Measurements from ENCODE around the gene SERTAD1. TPM values are rescaled to one million over a fixed set of nuclear protein-coding genes. Genes with fewer than 3 reads are reported as not detected.
"Not testable (repeated sequence)": the region's sequence is repeated elsewhere in the genome, so short reads cannot be mapped to it uniquely, and the experiment has no call there.

The SERTAD1 gene, protein sequence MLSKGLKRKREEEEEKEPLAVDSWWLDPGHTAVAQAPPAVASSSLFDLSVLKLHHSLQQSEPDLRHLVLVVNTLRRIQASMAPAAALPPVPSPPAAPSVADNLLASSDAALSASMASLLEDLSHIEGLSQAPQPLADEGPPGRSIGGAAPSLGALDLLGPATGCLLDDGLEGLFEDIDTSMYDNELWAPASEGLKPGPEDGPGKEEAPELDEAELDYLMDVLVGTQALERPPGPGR
- polyA plus RNA-seq (ENCODE audit: insufficient read length in 4 of 4): 10 to 100 TPM in 1 of 4 donors, 1 to 10 TPM in 3; 6.3 to 11.2 (median 8.2) TPM

- DNase-seq (ENCODE audit: low read depth in 4 of 4, low spot score in 3 of 4): peak; percentile 99
Measured at GRCh38 chr19:40425450-40426287, at the start of gene SERTAD1. TSS of gene SERTAD1 (minus strand) at chr19:40425992. CDS start at chr19:40423546, 2,446 bp downstream.

GRCh38 chr19:40474737-40475136, 48.9 kb upstream of the SERTAD1 start:
- DNase-seq (ENCODE audit: low read depth in 4 of 4, low spot score in 3 of 4): no peak

- DNase-seq (ENCODE audit: low read depth in 4 of 4, low spot score in 3 of 4): no peak
Measured at GRCh38 chr19:40472516-40472915, 46.7 kb upstream of the SERTAD1 start.

GRCh38 chr19:40471111-40471510, 45.3 kb upstream of the SERTAD1 start:
- DNase-seq (ENCODE audit: low read depth in 4 of 4, low spot score in 3 of 4): no peak

DNA sequence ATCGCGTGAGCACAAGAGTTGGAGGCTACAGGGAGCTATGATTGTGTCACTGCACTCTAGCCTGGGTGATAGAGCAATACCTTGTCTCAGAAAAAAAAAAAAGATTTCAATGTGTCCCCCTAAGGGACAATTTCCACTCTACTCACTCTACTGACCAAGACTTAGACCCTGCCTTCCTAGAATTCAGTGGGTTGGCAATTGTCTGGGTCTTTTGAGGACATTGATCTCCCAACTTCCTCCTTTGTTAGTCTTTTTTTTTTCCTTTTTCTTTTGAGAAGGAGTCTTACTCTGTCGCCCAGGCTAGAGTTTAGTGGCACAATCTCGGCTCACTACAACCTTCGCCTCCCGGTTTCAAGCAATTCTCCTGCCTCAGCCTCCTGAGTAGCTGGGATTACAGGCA, 43.2 kb upstream of the SERTAD1 start:
- DNase-seq (ENCODE audit: low read depth in 4 of 4, low spot score in 3 of 4): no peak

GRCh38 chr19:40466985-40467734, 41.4 kb upstream of the SERTAD1 start, which contains the start of gene SPTBN4:
TSS of gene SPTBN4 (plus strand) at chr19:40467001. CDS start at chr19:40472622, 5,621 bp downstream.
- no peak for DNase-seq (ENCODE audit: low read depth in 4 of 4, low spot score in 3 of 4)

GRCh38 chr19:40466219-40466984, 40.6 kb upstream of the SERTAD1 start:
- no peak for DNase-seq (ENCODE audit: low read depth in 4 of 4, low spot score in 3 of 4)

GRCh38 chr19:40465557-40466218, 39.9 kb upstream of the SERTAD1 start, which contains the start of gene BLVRB:
TSS of gene BLVRB (minus strand) at chr19:40465745. CDS start at chr19:40465688, 57 bp downstream.
- peak; percentile 97 to 99 (median 98) for DNase-seq (ENCODE audit: low read depth in 4 of 4, low spot score in 3 of 4)

- DNase-seq (ENCODE audit: low read depth in 4 of 4, low spot score in 3 of 4): no peak
Measured at GRCh38 chr19:40465025-40465556, 39.3 kb upstream of the SERTAD1 start.

DNA sequence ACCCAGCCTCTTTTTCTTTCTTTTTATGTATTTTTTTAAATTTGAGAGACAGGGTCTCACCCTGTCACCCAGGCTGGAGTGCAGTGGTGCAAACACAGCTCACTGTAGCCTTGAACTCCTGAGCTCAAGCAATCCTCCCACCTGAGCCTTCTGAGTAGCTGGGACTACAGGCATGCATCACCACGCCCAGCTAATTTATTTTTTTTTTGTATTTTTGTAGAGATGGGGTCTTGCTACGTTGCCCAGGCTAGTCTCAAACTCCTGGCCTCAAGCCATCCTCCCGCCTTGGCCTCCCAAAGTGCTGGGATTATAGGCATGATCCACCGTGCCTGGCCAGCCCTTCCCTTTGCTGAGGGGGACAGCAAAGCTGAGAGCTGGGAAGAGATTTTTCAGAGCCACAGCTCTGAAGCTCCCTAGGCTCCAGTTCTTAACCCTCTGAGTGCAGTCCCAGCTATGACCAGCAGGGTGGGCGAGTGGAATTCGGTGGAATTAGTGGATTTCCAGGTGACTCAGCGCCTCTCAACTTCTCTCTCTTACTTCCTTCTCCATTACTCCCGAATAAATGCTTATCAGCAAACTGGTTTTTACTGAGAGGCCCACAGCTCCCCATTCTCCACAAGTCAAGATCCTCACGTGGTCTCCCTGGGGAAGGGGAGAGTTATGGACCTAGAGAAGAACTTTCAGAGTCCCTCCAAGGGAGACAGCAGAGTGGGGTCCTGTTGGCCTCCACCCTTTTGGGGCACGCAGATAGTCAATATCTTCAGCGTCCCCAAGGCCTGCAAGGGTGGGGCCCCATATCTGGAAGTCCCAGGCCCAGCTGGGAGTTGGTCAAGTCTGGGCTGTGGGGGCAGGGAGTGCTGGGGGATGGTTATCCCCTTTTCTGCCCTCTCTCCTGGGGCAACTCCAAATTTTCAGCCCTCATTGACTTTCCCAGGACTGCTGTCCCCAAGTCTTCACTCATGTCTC, 38.5 kb upstream of the SERTAD1 start:
- peak in 1 of 4 donors; percentile 62 for DNase-seq (ENCODE audit: low read depth in 4 of 4, low spot score in 3 of 4)

DNA sequence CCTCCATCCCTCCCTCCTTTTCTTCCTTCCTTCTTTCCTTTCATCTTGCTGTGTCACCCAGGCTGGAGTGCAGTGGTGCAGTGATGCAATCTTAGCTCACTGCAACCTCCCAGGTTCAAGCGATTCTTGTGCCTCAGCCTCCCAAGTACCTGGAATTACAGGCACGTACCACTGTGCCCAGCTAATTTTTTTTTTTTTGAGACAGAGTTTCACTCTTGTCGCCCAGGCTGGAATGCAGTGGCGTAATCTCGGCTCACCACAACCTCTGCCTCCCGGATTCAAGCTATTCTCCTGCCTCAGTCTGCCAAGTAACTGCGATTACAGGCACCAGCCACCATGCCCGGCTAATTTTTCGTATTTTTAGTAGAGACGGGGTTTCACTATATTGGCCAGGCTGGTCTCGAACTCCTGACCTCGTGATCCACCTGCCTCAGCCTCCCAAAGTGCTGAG, 37.8 kb upstream of the SERTAD1 start:
- not testable (repeated sequence) for DNase-seq (ENCODE audit: low read depth in 4 of 4, low spot score in 3 of 4)

DNA sequence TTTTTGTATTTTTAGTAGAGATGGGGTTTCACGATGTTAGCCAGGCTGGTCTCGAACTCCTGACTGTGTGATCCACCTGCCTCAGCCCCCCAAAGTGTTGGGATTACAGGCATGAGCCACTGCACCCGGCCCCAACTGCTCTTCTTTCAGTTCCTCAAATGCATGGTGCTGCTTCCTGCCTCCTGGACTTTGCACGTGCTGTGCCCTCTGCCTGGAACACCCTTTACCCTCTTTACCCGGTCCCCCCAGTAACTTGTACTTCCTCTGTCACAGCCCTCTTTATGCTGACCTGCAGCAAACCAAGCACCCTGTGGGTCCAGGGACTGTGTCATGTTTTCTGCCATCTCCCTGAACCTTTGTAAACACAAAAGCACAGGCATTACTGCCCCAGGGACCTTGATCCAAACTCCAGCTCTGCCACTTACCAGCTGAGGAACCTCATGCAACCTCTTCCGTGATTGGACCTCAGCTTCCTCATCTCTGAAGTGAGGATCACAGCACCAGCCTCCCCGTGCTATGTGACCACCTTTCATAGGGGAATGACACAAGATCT, 36.0 kb upstream of the SERTAD1 start:
- no peak for DNase-seq (ENCODE audit: low read depth in 4 of 4, low spot score in 3 of 4)

GRCh38 chr19:40460185-40460584, 34.4 kb upstream of the SERTAD1 start:
- no peak for DNase-seq (ENCODE audit: low read depth in 4 of 4, low spot score in 3 of 4)

DNA sequence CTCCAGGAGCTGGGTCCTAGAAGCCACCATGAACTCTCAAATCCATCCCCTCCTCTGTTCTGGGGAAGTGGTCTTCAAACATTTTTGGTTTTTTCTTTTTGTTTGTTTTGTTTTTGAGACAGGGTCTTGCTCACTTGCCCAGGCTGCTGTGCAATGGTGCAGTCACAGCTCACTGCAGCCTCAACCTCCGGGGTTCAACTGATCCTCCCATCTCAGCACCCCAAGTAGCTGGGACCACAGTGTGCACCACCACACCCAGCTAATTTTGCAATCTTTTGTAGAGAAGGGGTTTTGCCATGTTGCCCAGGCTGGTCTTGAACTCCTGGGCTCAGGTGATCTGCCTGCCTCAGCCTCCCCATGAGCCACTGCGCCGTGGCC, 32.8 kb upstream of the SERTAD1 start:
- no peak for DNase-seq (ENCODE audit: low read depth in 4 of 4, low spot score in 3 of 4)

DNA sequence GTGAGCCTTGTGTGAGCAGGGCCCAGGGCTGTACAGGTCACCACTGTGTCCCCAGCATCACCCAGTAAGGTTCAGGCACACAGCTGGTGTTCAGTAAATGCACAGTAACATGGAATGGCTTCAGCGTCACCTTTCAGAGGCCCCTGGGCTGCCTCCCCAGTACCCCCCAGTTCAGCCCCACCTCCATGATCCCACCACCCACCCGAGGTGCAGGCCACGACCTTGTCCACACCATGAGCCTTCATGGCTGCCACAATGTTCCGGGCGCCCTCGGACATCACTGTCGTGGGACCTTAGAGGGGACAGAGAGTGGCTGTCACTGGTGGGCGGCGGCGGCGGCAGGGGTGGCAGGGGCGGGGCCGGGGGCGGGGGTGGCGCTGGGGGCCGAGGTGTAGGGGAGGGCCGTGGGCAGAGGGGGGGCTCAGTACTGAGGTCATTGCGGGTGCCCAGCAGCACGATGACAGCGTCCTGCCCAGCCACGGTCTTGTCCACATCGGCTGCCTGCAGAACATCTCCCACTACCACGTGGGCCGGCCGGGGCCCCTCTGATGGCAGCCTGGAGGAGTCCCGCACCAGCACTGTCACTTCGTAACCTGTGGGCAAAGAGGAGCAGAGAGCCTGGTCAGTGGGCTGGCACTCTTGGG, 32.3 kb upstream of the SERTAD1 start:
- no peak for DNase-seq (ENCODE audit: low read depth in 4 of 4, low spot score in 3 of 4)

DNA sequence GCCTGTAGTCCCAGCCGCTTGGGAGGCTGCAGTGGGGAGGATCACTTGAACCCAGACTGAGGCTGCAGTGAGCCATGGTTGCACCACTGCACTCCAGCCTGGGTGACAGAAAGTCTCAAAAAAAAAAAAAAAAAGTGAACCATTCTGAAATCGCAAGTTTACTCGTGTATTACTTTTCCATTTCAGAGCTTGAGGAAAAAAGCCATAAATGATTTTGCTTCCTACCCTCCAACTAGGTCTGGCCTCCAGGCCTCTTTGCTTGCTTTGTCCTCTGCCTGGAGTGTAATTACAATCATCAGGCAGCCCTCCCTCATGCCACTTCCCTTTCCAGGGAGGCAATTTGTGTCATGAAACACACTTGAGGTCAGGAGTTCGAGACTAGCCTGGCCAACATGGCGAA, 31.3 kb upstream of the SERTAD1 start:
- no peak for DNase-seq (ENCODE audit: low read depth in 4 of 4, low spot score in 3 of 4)

GRCh38 chr19:40453943-40454342, 28.2 kb upstream of the SERTAD1 start:
- DNase-seq (ENCODE audit: low read depth in 4 of 4, low spot score in 3 of 4): not testable (repeated sequence)

Data from left renal pelvis (tissue), 4 donors.